Measurements from ENCODE around the gene WFS1. TPM values are rescaled to one million over a fixed set of nuclear protein-coding genes. Genes with fewer than 3 reads are reported as not detected.

Gene WFS1
- total and polyA plus RNA-seq, 2 of the 8 experiments (the other 6 are each of a cell fraction or from before 2014, with no cell fraction given) = 29.1 to 43.1 TPM

- Histone ChIP-seq H3K9me3 (ENCODE audit: insufficient read depth in 2 of 2, low read depth in 1 of 2, low read length in 1 of 2) (no peaks in the 10 kb centered on the region), H2BK20ac (ENCODE audit: low read length) (no peak overlapping the region), H3K27me3 (replicated peaks in 1 of 4; ENCODE audit: control insufficient read depth in 3 of 4, extremely low read depth in 1 of 4, insufficient read depth in 3 of 4, low read length in 3 of 4) (no peaks in the 10 kb centered on the region), H3K23ac (ENCODE audit: insufficient read length) (no peak overlapping the region), H3K4ac (replicated peaks; ENCODE audit: insufficient read length, low read depth, low read length) (no peak overlapping the region), H4K8ac (ENCODE audit: extremely low read depth, insufficient read depth, low read length) (no peak overlapping the region), H3K56ac (replicated peaks; ENCODE audit: insufficient read length, low read depth, low read length) (no peak overlapping the region), H2AK5ac (ENCODE audit: low read depth, low read length) (no peak overlapping the region), H3K9ac (replicated peaks in 1 of 4; ENCODE audit: extremely low read depth in 1 of 4, low read depth in 3 of 4, low read length in 3 of 4) (no peak overlapping the region), H3K79me2 (ENCODE audit: control insufficient read depth in 1 of 2, insufficient read depth in 2 of 2, low read length in 2 of 2) (no peaks in the 10 kb centered on the region), H2BK15ac (ENCODE audit: low read length) (no peak overlapping the region), H3K14ac (ENCODE audit: insufficient read length) (no peak overlapping the region), H3K79me1 (ENCODE audit: low read depth, low read length) (0 out of 2 replicates have a peak, but pooled peaks cover 2% of the 10 kb centered on the region), H3K18ac (ENCODE audit: extremely low read depth, low read length) (no peak overlapping the region), H4K5ac (ENCODE audit: insufficient read length, low read depth, low read length) (no peak overlapping the region), H3K27ac (ENCODE audit: low read depth, low read length) (no peak overlapping the region), H3K36me3 (ENCODE audit: control insufficient read depth in 2 of 4, insufficient read depth in 4 of 4, low read length in 3 of 4) (peaks cover 0 to 5% (median 4%) of the 10 kb centered on the region in 4 experiments; a peak in 2 of 8 replicates), H3K4me1 (replicated peaks in 1 of 4; ENCODE audit: control insufficient read depth in 3 of 4, insufficient read depth in 4 of 4, low read length in 3 of 4) (no peaks in the 10 kb centered on the region), H2BK5ac (ENCODE audit: low read depth, low read length) (no peak overlapping the region), H4K20me1 (replicated peaks in 1 of 2; ENCODE audit: control insufficient read depth in 1 of 2, insufficient read depth in 2 of 2, low read length in 2 of 2) (peaks cover 0 to 9% of the 10 kb centered on the region in 2 experiments), H3K4me2 (ENCODE audit: insufficient read depth in 1 of 2, low read depth in 2 of 2, low read length in 2 of 2) (no peak overlapping the region), H2BK120ac (replicated peaks; ENCODE audit: low read depth, low read length) (no peak overlapping the region), H2BK12ac (ENCODE audit: low read depth, low read length) (no peak overlapping the region), H2AFZ (ENCODE audit: low read length) (no peak overlapping the region), H3K4me3 (ENCODE audit: extremely low read depth in 1 of 4, insufficient read depth in 2 of 4, low read depth in 3 of 4, low read length in 4 of 4) (no peak overlapping the region), H4K91ac (replicated peaks; ENCODE audit: insufficient read length, low read length) (no peak overlapping the region), H3K23me2 (ENCODE audit: low read depth, low read length) (no peaks in the 10 kb centered on the region)
- ChIA-PET POLR2A (ENCODE audit: partially characterized antibody) (interaction anchor here (1.5 kb wide), 1 partner anchor 16 kb away, joined by 5 read pairs; no protein-coding TSS in a partner anchor), CTCF (ENCODE audit: partially characterized antibody) (interaction anchor here (0.7 to 2.6 kb wide), 3 partner anchors 13 to 39 kb away, joined by 3 to 15 read pairs (median 12); no protein-coding TSS in a partner anchor)
- no peak for FAIRE-seq
- no peak for DNase-seq (ENCODE audit: low read depth in 1 of 2, low spot score in 2 of 2)
- 96% methylated on average over 15 of the region's 15 CpGs; no CpG with 5 or more reads in 1 of the 2 experiments for WGBS, 2 experiments (ENCODE audit: extremely low coverage in 1 of 2, insufficient coverage in 1 of 2, insufficient read length in 1 of 2, insufficient replicate concordance in 2 of 2, low coverage in 1 of 2, low lambda C conversion rate in 2 of 2, missing lambda C conversion rate in 1 of 2)
- TF ChIP-seq TAF1 (IDR thresholded peaks at IDR 0.05; ENCODE audit: low read depth, low read length) (no peak), RFX5 (IDR thresholded peaks at IDR 0.05; ENCODE audit: borderline replicate concordance, low read depth, low read length) (no peak), CBX5 (IDR thresholded peaks at IDR 0.05; ENCODE audit: low read depth, low read length) (no peak), POLR2AphosphoS5 (IDR thresholded peaks at IDR 0.05; ENCODE audit: low read depth, low read length) (no peak), BACH1 (IDR thresholded peaks at IDR 0.05; ENCODE audit: low read length) (no peak), JUND (IDR thresholded peaks at IDR 0.05; ENCODE audit: low read length) (no peak), FOSL1 (IDR thresholded peaks at IDR 0.05; ENCODE audit: insufficient read depth, low read depth, low read length) (no peak), ATF2 (IDR thresholded peaks at IDR 0.05; ENCODE audit: low read length) (no peak), TBP (IDR thresholded peaks at IDR 0.05; ENCODE audit: low read depth, low read length) (no peak), POLR2A (IDR thresholded peaks at IDR 0.05; ENCODE audit: control extremely low read depth in 1 of 2, low read depth in 2 of 2, low read length in 2 of 2) (no peak), NANOG (IDR thresholded peaks at IDR 0.05; ENCODE audit: insufficient read depth, low read depth, low read length, poor library complexity, severe bottlenecking) (no peak), KDM5A (IDR thresholded peaks at IDR 0.05; ENCODE audit: low read length) (no peak), CHD2 (IDR thresholded peaks at IDR 0.05; ENCODE audit: low read length) (no peak), NRF1 (IDR thresholded peaks at IDR 0.05; ENCODE audit: low read depth, low read length) (no peak)
Measured at GRCh38 chr4:6288871-6289270, 19.2 kb downstream of the WFS1 start.
